Karpas-422 (cell line): Measurements from ENCODE around the gene KCNS1. TPM values are rescaled to one million over a fixed set of nuclear protein-coding genes. Genes with fewer than 3 reads are reported as not detected.

Experiments used
- DNase-seq: peaks from one replicate; pipeline ENCODE4 v3.0.0-alpha.2; 2015
- H2AFZ ChIP-seq: fragments of 200-600 bp; sonication (generic); 2 replicates; pipeline ENCODE4 v1.6.1; 2014; ENCODE audit warnings: antibody characterized with exemption, low read length, mixed read lengths
- H3K27ac ChIP-seq: fragments of 200-600 bp; sonication (generic); 2 replicates; pipeline ENCODE4 v1.5.1; 2014; ENCODE audit warnings: mild to moderate bottlenecking, low read length, moderate library complexity
- H3K27me3 ChIP-seq: fragments of 200-600 bp; sonication (generic); 2 replicates; pipeline ENCODE4 v1.6.1; 2014; ENCODE audit warnings: low read length, mixed read lengths
- H3K36me3 ChIP-seq: fragments of 200-600 bp; sonication (generic); 2 replicates; pipeline ENCODE4 v1.6.1; 2014; ENCODE audit warnings: low read length, mixed read lengths; ENCODE audit not compliant: insufficient read depth
- H3K4me1 ChIP-seq: fragments of 200-600 bp; sonication (generic); 2 replicates; pipeline ENCODE4 v1.6.1; 2014; ENCODE audit warnings: mild to moderate bottlenecking, low read length, mixed read lengths
- H3K4me2 ChIP-seq: fragments of 200-600 bp; sonication (generic); 2 replicates; pipeline ENCODE4 v1.6.1; 2014; ENCODE audit warnings: low read length, low read depth, mild to moderate bottlenecking; ENCODE audit not compliant: poor library complexity, severe bottlenecking
- H3K4me3 ChIP-seq: fragments of 200-600 bp; sonication (generic); 2 replicates; pipeline ENCODE4 v1.5.1; 2014; ENCODE audit warnings: mild to moderate bottlenecking, antibody characterized with exemption, low read length, mixed read lengths
- H3K79me2 ChIP-seq: fragments of 200-600 bp; sonication (generic); 2 replicates; pipeline ENCODE4 v1.6.1; 2014; ENCODE audit warnings: mild to moderate bottlenecking, low read length, mixed read lengths
- H3K9ac ChIP-seq: fragments of 200-600 bp; sonication (generic); 2 replicates; pipeline ENCODE4 v1.6.0; 2014; ENCODE audit warnings: low read length
- H3K9me2 ChIP-seq: fragments of 200-600 bp; sonication (generic), shearing (Covaris generic); replicated peaks from 2 replicates; pipeline ENCODE4 v1.6.0; 2014; ENCODE audit warnings: mild to moderate bottlenecking, low read length, moderate library complexity; ENCODE audit not compliant: insufficient read depth
- H3K9me3 ChIP-seq: fragments of 300-700, 200-600 bp; sonication (generic); 2 replicates; pipeline ENCODE4 v1.6.1; 2014; ENCODE audit warnings: low read length, mixed read lengths
- H4K20me1 ChIP-seq: fragments of 200-600 bp; sonication (generic); 2 replicates; pipeline ENCODE4 v1.6.1; 2014; ENCODE audit warnings: mild to moderate bottlenecking, antibody characterized with exemption, low read length, low read depth; ENCODE audit not compliant: insufficient read depth
- total RNA-seq: library from RNA; depleted of rRNA; stranded (reverse); fragments of >200 nt; shearing (Covaris generic); gene quantifications from 2 replicates; pipeline ENCODE4 v1.2.3, GENCODE V29; 2014; ENCODE audit warnings: low replicate concordance

KCNS1 gene
- total RNA-seq, 1 experiment from 2014 or later, result not detected

DNA sequence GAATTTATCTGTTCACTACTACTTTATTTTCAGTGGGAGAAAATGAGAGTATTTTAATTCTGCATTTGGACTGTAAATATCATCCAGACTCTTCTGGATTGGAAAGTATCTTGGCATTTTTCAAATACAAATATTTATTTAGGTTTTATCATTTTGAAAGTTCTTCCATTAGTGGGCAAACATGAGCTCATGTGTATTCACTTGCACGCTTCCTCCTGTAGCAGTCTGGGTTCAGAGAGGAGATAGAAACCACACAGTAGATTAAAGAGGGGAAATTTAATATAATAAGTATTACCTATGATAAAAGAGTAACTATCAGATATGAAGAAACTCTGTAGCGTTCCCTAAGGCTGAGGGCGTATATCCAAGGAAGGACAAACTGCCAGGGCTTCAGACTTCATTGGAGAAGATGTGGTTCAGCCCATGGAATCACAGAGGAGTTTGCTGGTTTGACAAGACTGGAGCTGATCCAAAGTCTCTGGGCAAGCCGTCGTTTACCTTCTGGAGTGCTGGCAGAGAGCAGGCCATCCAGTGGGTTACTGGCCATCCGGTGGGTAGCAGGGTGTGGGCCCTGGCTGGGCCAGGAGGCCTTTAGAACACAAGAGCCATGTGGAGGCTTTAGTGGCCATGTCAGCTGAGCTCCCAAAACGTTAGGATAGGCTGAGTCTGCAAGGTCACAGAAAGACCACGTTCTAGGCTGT lies 44.3 kb downstream of the KCNS1 start:
- DNase-seq, result no peak
- Histone ChIP-seq H2AFZ (no peak overlapping the region), H3K4me1 (peaks cover 20% of the 10 kb centered on the region), H3K79me2 (peaks cover 83% of the 10 kb centered on the region), H3K9me2 (no peaks in the 10 kb centered on the region), H3K4me2 (no peak overlapping the region), H3K27me3 (no peaks in the 10 kb centered on the region), H3K27ac (no peak overlapping the region), H3K9me3 (no peaks in the 10 kb centered on the region), H3K36me3 (peaks cover 53% of the 10 kb centered on the region), H4K20me1 (no peaks in the 10 kb centered on the region), H3K9ac (no peak overlapping the region), H3K4me3 (no peak overlapping the region)

DNA sequence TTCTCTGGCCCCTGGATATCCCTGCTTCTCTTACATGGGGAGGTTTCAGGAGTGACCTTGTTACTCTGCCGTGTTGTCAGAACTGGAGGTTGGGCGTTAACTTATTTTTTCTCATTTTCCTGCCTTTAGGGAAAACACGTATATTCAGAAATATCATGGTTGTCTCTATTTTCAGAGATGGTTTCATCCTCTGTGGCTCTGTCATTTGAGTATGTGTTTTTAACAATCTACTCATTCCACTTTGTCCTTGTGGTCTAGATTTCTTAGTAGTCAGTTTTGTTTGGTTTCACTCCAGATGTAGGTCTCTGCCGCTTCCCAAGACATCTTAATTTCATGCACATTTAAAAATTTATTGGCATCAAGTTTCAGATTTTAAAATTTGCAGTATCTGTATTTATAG lies 45.9 kb downstream of the KCNS1 start:
- no peak for DNase-seq
- Histone ChIP-seq H3K9me3 (no peaks in the 10 kb centered on the region), H3K27ac (no peak overlapping the region; the same call in 1 of the 2 replicates), H3K9me2 (no peaks in the 10 kb centered on the region), H3K4me3 (no peak overlapping the region), H3K79me2 (peaks cover 83% of the 10 kb centered on the region), H2AFZ (no peak overlapping the region), H3K36me3 (peaks cover 38% of the 10 kb centered on the region), H3K9ac (no peak overlapping the region), H3K4me1 (peaks cover 35% of the 10 kb centered on the region), H3K4me2 (no peak overlapping the region), H3K27me3 (no peaks in the 10 kb centered on the region), H4K20me1 (no peaks in the 10 kb centered on the region)

DNA sequence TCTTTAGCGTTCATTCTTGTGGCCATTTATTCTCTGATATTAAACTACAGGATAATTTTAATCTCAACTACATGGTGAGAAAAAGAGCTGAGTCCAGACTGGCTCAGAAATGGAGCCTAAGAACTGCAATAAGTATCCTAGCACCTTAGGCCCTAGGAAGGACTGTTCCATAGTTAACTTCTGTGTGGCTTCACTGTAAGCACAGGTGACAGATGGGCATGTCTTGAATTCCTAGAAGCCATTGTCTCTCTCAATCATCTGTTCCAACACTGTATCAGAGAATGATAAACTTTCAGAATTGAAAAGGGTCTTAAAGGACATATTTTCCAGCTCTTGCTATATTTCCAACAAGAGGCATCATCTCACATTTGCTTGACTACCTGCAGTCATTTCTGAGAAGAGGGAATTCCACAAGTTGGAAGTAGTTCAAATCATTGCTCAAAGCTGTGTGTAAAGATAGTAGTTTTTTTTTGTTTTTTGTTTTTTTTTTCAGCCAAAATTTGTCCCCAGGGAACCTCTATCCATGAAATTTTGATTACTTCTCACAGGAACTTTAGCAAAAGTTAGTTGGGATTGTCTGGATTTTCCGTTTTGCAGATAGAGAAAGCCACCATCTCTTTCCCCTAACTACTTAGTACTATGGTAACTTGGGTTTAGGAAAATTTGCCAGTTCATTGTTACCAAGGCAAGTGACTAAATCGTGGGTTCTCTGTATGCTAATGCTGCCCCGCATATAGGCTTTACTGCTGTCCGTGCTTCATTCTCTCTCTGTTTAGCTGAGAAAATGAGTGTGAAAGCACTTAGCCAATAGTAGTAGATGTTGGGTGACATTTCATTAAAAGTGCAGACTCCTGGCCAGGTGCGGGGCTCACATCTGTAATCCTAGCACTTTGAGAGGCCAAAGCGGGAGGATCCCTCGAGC lies 47.2 kb downstream of the KCNS1 start:
- Histone ChIP-seq H3K9ac (no peak overlapping the region), H3K4me1 (peaks cover 49% of the 10 kb centered on the region), H2AFZ (no peak overlapping the region)

DNA sequence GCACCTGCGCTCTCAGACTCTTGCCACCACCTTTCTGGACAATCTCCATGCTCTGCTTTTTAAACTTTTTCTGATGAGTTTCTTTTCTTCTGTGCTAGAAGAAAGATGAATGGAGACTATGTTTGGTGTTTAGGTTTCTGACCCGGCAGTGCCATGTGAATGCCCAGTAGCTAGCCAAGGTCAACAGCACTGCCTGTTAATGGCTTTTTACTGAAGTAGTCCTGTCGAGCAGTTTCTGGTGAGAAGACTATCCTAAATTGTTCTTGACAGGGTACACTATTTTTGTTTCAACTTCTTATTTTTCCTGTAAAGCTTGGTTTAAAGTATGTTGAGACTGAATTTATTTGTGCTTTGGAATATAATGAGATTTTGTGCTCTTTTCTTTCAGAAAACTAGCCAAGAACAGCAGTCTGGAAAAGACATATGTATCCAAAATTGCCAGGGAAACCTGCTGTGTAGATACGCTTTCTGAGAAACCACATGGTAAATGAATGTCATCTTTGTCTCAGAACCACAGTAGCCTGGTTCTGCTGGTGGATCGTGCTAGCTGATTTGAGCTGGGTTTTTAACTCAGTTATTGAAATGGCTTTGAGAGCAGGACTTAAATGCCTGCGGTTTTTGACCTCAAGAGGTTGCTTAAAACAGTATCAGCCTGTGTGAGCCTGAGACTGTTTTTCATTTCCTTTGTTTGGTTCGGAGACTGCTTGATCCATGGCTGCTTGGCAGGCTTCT lies 48.1 kb downstream of the KCNS1 start:
- DNase-seq, result no peak
- Histone ChIP-seq H3K9me3 (no peaks in the 10 kb centered on the region), H4K20me1 (no peaks in the 10 kb centered on the region), H2AFZ (no peak overlapping the region), H3K27ac (peak overlapping the region; percentile 82; the same call in 1 of the 2 replicates), H3K9ac (no peak overlapping the region), H3K4me3 (no peak overlapping the region), H3K4me1 (peaks cover 48% of the 10 kb centered on the region), H3K27me3 (no peaks in the 10 kb centered on the region), H3K36me3 (peaks cover 38% of the 10 kb centered on the region; the same call in 1 of the 2 replicates), H3K79me2 (peaks cover 85% of the 10 kb centered on the region), H3K9me2 (no peaks in the 10 kb centered on the region), H3K4me2 (no peak overlapping the region)

More for the DNA sequence above, 47.2 kb downstream of the KCNS1 start:
- no peak overlapping the region for H3K27ac ChIP-seq
- no peaks in the 10 kb centered on the region for H3K27me3 ChIP-seq
- H3K9me3 ChIP-seq, result no peaks in the 10 kb centered on the region
- no peak overlapping the region for H3K4me3 ChIP-seq
- H3K9me2 ChIP-seq, result no peaks in the 10 kb centered on the region
- H3K36me3 ChIP-seq, result peaks cover 38% of the 10 kb centered on the region; the same call in 1 of the 2 replicates
- DNase-seq, result no peak
- no peaks in the 10 kb centered on the region for H4K20me1 ChIP-seq
- H3K4me2 ChIP-seq, result no peak overlapping the region
- H3K79me2 ChIP-seq, result peaks cover 86% of the 10 kb centered on the region

DNA sequence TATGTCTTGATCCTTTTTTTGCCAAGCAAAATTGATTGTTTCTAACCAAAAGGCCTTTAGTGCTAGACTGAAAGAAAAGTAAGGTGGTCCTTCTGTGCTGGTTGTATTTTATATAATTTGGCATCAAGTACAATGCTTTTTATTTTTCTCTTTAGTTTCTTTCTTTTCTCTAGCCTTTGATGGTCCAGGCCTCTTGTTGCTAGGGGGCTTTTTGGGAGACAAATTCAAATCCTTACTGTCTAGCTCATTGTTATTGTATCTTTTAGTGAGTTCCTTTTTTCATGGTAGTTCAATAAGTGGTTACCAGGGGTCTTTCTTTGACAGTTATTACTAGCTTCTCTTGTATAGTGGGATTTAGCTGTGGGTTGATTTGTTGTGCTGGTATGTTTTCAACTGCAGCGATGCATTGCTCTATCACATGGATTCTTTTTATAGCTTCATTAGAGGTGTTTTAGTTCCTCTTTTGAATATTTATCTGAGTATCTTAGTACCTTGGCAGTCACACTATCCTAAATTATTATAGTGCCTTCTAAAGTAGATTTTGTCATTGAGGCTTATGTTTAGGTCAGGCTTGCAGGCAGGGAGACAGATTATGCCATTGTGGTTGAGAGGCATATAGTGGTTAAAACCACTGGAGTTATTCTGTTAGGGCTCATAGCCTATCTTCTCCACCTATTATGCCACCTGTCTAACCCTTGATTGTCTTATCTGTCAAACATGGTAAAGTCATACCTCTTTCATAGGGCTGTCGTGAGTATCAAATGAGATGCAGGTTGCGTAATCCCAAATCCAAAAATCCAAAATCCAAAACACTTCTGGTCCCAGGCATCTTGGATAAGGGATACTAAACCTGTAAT lies 49.5 kb downstream of the KCNS1 start:
- H4K20me1 ChIP-seq, result no peaks in the 10 kb centered on the region
- peak overlapping the region; percentile 21; the same call in 1 of the 2 replicates for H3K9ac ChIP-seq
- H3K79me2 ChIP-seq, result peaks cover 86% of the 10 kb centered on the region
- no peaks in the 10 kb centered on the region for H3K9me2 ChIP-seq
- peaks cover 30% of the 10 kb centered on the region; the same call in 1 of the 2 replicates for H3K36me3 ChIP-seq
- H3K27me3 ChIP-seq, result no peaks in the 10 kb centered on the region
- peak overlapping the region; percentile 32 for H3K4me3 ChIP-seq
- no peak overlapping the region for H2AFZ ChIP-seq
- H3K9me3 ChIP-seq, result no peaks in the 10 kb centered on the region
- peak overlapping the region; percentile 82 for H3K27ac ChIP-seq
- peaks cover 40% of the 10 kb centered on the region for H3K4me1 ChIP-seq
- DNase-seq, result peak; percentile 74
- peak overlapping the region; percentile 62 for H3K4me2 ChIP-seq

DNA sequence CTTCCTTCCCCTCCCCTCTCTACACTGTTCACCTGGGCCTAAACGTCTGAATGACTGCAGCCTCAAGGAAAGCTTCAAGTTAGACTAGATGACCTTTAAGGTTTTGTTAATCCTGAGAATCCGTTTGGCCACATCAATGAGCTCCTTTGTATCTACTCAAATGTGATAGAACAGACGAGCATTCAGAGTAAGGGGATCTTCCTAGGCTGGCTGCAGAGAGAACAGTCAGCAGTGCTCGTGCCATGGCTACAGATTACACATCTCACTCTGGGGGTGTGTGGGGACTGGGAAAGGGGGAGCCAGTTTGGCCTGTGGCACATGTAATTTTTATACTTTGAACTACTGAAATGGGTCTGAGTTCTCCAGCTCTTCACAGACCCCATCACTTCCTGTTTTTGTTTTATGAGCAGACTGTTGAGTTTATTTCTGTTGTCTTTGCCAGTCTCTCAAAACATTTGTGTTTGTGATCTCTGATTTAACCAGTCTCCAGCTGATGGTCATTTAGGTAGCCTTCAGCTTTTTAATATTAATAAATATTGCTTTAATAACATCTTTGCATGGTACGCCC lies 50.9 kb downstream of the KCNS1 start:
- Histone ChIP-seq H3K36me3 (peaks cover 29% of the 10 kb centered on the region; the same call in 1 of the 2 replicates), H3K4me3 (no peak overlapping the region), H3K9ac (peak overlapping the region; percentile 43)

DNA sequence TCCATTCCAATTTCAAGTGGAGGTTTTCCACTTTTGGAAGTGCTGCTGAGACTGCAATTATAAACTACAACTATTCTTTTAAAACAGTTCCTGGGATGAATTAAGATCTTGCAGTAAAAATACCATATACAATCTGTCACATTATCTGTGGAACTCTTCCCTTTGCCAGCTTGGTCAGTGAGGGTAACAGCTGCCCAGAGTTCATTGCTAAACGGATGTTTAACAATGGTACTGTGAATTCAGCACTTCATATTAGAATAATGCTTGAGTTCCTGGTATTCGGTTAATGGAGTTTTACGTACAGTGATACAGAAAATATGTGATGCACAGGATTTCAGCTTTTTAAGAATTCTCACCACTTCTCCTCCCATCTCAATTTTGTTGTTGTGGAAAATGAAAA lies 51.5 kb downstream of the KCNS1 start:
- no peaks in the 10 kb centered on the region for H3K9me3 ChIP-seq
- no peak overlapping the region for H3K4me3 ChIP-seq
- no peaks in the 10 kb centered on the region for H4K20me1 ChIP-seq
- no peaks in the 10 kb centered on the region for H3K9me2 ChIP-seq
- no peaks in the 10 kb centered on the region for H3K27me3 ChIP-seq
- H3K4me1 ChIP-seq, result peaks cover 40% of the 10 kb centered on the region
- H3K9ac ChIP-seq, result peak overlapping the region; percentile 43; the same call in 1 of the 2 replicates
- peak overlapping the region; percentile 62 for H3K4me2 ChIP-seq
- peaks cover 90% of the 10 kb centered on the region for H3K79me2 ChIP-seq
- H3K36me3 ChIP-seq, result peaks cover 24% of the 10 kb centered on the region; the same call in 1 of the 2 replicates
- no peak overlapping the region for H2AFZ ChIP-seq
- peak overlapping the region; percentile 82 for H3K27ac ChIP-seq
- no peak for DNase-seq

More for the DNA sequence above, 50.9 kb downstream of the KCNS1 start:
- peak; percentile 56 for DNase-seq
- peak overlapping the region; percentile 62 for H3K4me2 ChIP-seq
- H3K9me3 ChIP-seq, result no peaks in the 10 kb centered on the region
- H3K79me2 ChIP-seq, result peaks cover 91% of the 10 kb centered on the region
- no peaks in the 10 kb centered on the region for H4K20me1 ChIP-seq
- H3K9me2 ChIP-seq, result no peaks in the 10 kb centered on the region
- no peak overlapping the region for H2AFZ ChIP-seq
- H3K27ac ChIP-seq, result peak overlapping the region; percentile 82
- H3K27me3 ChIP-seq, result no peaks in the 10 kb centered on the region
- H3K4me1 ChIP-seq, result peaks cover 40% of the 10 kb centered on the region
